Lung (tissue), 12 donors: ENCODE results near the gene KRT2. TPM values are rescaled to one million over a fixed set of nuclear protein-coding genes. Genes with fewer than 3 reads are reported as not detected.
"Not testable (repeated sequence)": the region's sequence is repeated elsewhere in the genome, so short reads cannot be mapped to it uniquely, and the experiment has no call there.

Experiments used
- ATAC-seq: fragments of 200-7000 bp; cut with Tn5 transposase; one replicate; pipeline ENCODE4 v1.9.1; 2020; ENCODE audit warnings: moderate number of reproducible peaks; ENCODE audit not compliant: insufficient read depth, low FRiP score
- DNase-seq, 3 donors: peaks; one replicate each; pipeline ENCODE4 v3.0.0-alpha.2; 2013 to 2017
- H3K27ac ChIP-seq, 2 donors: one replicate each; pipeline ENCODE4 v1.5.1; 2013; ENCODE audit warnings: mild to moderate bottlenecking in 2 of 2, moderate library complexity in 2 of 2, control low read depth in 1 of 2, inconsistent platforms in 1 of 2, low read depth in 1 of 2, low read length in 1 of 2
- H3K27me3 ChIP-seq, 3 donors: one replicate each; pipeline ENCODE4 v1.5.1; 2013; ENCODE audit warnings: low read length in 2 of 3; ENCODE audit not compliant: control insufficient read depth in 3 of 3, insufficient read depth in 3 of 3
- H3K36me3 ChIP-seq, 4 donors: one replicate each; pipeline ENCODE4 v1.5.1; 2013; ENCODE audit warnings: low read length in 4 of 4, mild to moderate bottlenecking in 1 of 4, moderate library complexity in 1 of 4; ENCODE audit not compliant: control insufficient read depth in 4 of 4, insufficient read depth in 4 of 4
- H3K4me1 ChIP-seq, 5 donors: one replicate each; pipeline ENCODE4 v1.5.1; 2013; ENCODE audit warnings: low read length in 5 of 5, mild to moderate bottlenecking in 2 of 5, moderate library complexity in 1 of 5; ENCODE audit not compliant: control insufficient read depth in 5 of 5, insufficient read depth in 5 of 5
- H3K4me3 ChIP-seq: one replicate; pipeline ENCODE4 v1.5.1; 2013; ENCODE audit warnings: mild to moderate bottlenecking, control low read depth, moderate library complexity
- H3K9ac ChIP-seq, 2 donors: one replicate each; pipeline ENCODE4 v1.5.1; 2013; ENCODE audit warnings: low read length in 2 of 2, control low read depth in 1 of 2; ENCODE audit not compliant: insufficient read depth in 1 of 2
- H3K9me3 ChIP-seq, 4 donors: one replicate each; pipeline ENCODE4 v1.5.1; 2013; ENCODE audit warnings: low read length in 3 of 4, mild to moderate bottlenecking in 1 of 4, moderate library complexity in 1 of 4; ENCODE audit not compliant: control insufficient read depth in 4 of 4, insufficient read depth in 3 of 4
- WGBS, 2 donors: extraction: QIAGEN DNeasy Blood & Tissue Kit; methylation state at CpG; one replicate each; pipeline ENCODE4 v1.1.7; 2013; 5-methylcytosine and 5-hydroxymethylcytosine counted together
- polyA plus RNA-seq, 2 donors: library from polyadenylated mRNA; stranded (reverse); fragments of 200-250 nt; gene quantifications; one replicate each; pipeline ENCODE4 v1.2.1, GENCODE V29; 2013
- total RNA-seq, 2 donors: library from RNA; depleted of rRNA in 1 of 2; stranded (reverse); fragments of >200 nt in 1 of 2; gene quantifications; one replicate each; pipeline ENCODE4 v1.2.1, GENCODE V29; 2014 to 2021
- TF ChIP-seq, protein P1 (sequence below): IDR thresholded peaks from 2 replicates; pipeline ENCODE4 v1.5.1; 2012; ENCODE audit warnings: mild to moderate bottlenecking; ENCODE audit errors: control extremely low read depth, extremely low read depth
- donor health status: control.
- donor health status: control.
- donor health status: Bipolar disorder and iron deficiency.
- donor health status: healthy.
- donor health status: DM: yes; HTN: yes; CAD: no.

KRT2 gene
- total and polyA plus RNA-seq, 4 donors, result 0.03 TPM; not detected in 3

GRCh38 chr12:52670961-52671360, 18.9 kb upstream of the KRT2 start:
- Histone ChIP-seq H3K9me3 (no peaks in the 10 kb centered on the region), H3K36me3 (no peaks in the 10 kb centered on the region), H3K4me3 (no peak overlapping the region), H3K27ac (no peak overlapping the region), H3K27me3 (peaks cover 0 to 34% (median 0%) of the 10 kb centered on the region in 3 donors), H3K4me1 (no peaks in the 10 kb centered on the region), H3K9ac (no peak overlapping the region)
- TF ChIP-seq, protein P1, sequence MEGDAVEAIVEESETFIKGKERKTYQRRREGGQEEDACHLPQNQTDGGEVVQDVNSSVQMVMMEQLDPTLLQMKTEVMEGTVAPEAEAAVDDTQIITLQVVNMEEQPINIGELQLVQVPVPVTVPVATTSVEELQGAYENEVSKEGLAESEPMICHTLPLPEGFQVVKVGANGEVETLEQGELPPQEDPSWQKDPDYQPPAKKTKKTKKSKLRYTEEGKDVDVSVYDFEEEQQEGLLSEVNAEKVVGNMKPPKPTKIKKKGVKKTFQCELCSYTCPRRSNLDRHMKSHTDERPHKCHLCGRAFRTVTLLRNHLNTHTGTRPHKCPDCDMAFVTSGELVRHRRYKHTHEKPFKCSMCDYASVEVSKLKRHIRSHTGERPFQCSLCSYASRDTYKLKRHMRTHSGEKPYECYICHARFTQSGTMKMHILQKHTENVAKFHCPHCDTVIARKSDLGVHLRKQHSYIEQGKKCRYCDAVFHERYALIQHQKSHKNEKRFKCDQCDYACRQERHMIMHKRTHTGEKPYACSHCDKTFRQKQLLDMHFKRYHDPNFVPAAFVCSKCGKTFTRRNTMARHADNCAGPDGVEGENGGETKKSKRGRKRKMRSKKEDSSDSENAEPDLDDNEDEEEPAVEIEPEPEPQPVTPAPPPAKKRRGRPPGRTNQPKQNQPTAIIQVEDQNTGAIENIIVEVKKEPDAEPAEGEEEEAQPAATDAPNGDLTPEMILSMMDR, result no peak
- no peak for DNase-seq
- 96% methylated on average over 3 of the region's 3 CpGs for WGBS, 2 donors
- no peak for ATAC-seq

DNA sequence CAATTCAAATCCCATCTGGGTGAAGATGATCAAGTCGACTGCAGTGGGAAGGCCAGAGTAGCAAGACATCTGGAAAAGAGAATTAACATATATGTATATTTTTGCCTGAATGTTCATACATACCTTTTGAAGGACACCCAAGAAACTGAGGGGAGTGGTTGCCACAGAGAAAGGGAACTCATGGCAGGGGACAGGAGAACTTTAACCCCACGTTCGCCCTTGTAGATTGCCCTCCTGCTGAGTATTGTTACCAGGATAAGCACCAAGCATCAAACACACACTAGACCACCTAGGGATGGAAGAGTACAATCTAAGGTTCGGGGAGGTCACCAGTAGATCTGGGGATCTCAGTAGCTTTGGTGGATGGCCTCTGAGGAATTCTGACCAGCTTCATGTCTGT, 18.5 kb upstream of the KRT2 start:
- ATAC-seq (no peak), DNase-seq (no peak)
- Histone ChIP-seq H3K9ac (no peak overlapping the region), H3K27ac (no peak overlapping the region), H3K4me1 (no peaks in the 10 kb centered on the region), H3K9me3 (no peaks in the 10 kb centered on the region), H3K4me3 (no peak overlapping the region), H3K27me3 (peaks cover 0 to 34% (median 0%) of the 10 kb centered on the region in 3 donors), H3K36me3 (no peaks in the 10 kb centered on the region)
- TF ChIP-seq, protein P1, result no peak
- 84 to 93% methylated on average over 4 of the region's 4 CpGs for WGBS, 2 donors

DNA sequence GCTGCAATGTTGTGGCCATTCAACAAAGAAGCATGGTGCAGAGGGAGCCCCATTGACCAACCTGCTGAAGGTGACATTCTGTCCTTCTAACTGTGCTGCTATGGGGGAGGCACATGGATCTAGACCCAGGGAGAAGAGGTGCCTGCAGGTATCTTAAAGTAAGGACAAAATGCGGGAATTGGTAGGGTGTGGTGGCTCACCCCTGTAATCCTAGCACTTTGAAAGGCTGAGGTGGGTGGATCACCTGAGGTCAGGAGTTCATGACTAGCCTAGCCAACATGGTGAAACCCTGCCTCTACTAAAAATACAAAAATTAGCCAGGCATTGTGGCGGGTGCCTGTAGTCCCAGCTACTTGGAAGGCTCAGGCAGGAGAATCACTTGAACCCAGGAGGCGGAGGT, 17.9 kb upstream of the KRT2 start:
- DNase-seq, H3K4me3 ChIP-seq, H3K4me1 ChIP-seq, H3K27ac ChIP-seq, ATAC-seq, H3K36me3 ChIP-seq, H3K9ac ChIP-seq, H3K9me3 ChIP-seq: not testable (repeated sequence)
- peaks cover 0 to 34% (median 0%) of the 10 kb centered on the region in 3 donors for H3K27me3 ChIP-seq
- 86 to 88% methylated on average over 3 of the region's 3 CpGs for WGBS, 2 donors

GRCh38 chr12:52669426-52669825, 17.4 kb upstream of the KRT2 start:
- Histone ChIP-seq H3K4me1 (no peaks in the 10 kb centered on the region), H3K27me3 (peaks cover 0 to 34% (median 0%) of the 10 kb centered on the region in 3 donors), H3K9ac (no peak overlapping the region), H3K27ac (no peak overlapping the region), H3K9me3 (no peaks in the 10 kb centered on the region), H3K36me3 (no peaks in the 10 kb centered on the region), H3K4me3 (no peak overlapping the region)
- ATAC-seq (no peak), DNase-seq (no peak)
- TF ChIP-seq, protein P1, result no peak
